ENCODE measurements around the gene PF4V1.
A peak's percentile ranks its signal among the peaks of the same experiment; 100 is the strongest.

Gene PF4V1

GRCh38 chr4:73847526-73848182 is 5.4 kb upstream of the PF4V1 start:
- Histone ChIP-seq H3K27ac (ENCODE audit: low read depth, low read length) (no peak overlapping the region), H3K4me1 (ENCODE audit: control insufficient read depth, insufficient read depth, low read length) (no peaks in the 10 kb centered on the region), H3K9ac (ENCODE audit: low read length) (no peak overlapping the region), H3K9me3 (ENCODE audit: control insufficient read depth, insufficient read depth, low read depth, low read length) (no peaks in the 10 kb centered on the region), H3K4me3 (ENCODE audit: low read depth, low read length) (no peak overlapping the region), H3K36me3 (ENCODE audit: control insufficient read depth, insufficient read depth, low read length) (no peaks in the 10 kb centered on the region), H3K27me3 (ENCODE audit: control insufficient read depth, insufficient read depth, low read length) (peaks cover 7% of the 10 kb centered on the region)

DNA sequence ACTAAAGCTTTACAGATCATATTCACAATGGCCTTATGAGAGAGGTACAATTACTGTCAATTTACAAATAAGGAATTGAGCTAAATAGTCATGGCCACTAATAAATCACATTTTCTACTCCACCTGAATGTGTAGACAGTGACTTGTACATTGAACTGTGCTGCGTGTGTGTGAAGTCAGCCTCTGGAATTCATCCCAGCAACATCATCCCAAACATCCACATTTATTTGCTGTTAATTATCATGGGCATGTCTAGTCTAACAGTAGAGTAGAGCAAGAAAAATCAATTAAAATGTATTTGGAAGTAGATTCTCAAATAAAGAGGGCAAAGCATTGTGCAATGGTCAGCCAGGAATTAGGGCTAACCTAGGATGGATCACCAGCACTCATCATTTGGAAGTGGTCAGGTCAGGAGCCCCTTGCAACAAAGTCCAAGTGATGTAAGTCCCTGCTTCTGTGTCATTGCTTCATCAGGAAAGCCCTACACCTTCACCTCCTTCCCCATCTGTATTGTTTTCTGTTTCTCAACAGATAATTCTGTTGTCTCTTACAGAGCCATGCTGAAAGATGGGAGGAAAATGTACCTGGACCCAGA is 4.8 kb upstream of the PF4V1 start:
- no peaks in the 10 kb centered on the region for H3K9me3 ChIP-seq (ENCODE audit: control insufficient read depth, insufficient read depth, low read depth, low read length)
- H3K27ac ChIP-seq (ENCODE audit: low read depth, low read length): no peak overlapping the region

DNA sequence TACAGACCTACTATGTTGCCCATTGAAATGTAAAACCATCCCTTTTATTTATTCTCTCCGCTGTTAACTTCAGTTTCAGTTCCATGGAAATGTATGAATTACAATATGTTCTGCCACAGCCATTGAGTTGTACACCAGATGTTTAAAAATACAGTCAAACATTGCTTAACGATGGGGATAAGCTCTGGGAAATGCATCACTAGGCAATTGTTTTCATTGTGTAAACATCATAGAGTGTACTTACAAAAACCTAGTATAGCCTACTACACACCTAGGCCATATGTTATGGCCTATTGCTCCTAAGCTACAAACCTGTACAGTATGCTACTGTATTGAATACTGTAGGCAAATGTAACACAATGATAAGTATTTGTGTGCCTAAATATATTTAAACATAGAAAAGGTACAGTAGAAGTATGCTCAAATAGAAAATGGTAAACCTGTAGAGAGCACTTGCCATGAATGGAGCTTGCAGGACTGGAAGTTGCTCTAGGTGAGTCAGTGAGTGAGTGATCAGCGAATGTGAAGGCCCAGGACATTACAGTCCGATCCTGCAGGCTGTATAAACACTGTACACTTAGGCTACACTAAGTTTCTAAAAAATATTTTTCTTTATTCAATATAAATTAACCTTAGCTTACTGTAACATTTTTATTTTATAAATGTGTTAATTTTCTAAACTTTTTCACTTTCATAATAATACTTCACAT is 2.7 kb upstream of the PF4V1 start:
- peaks cover 24% of the 10 kb centered on the region for H3K27me3 ChIP-seq (ENCODE audit: control insufficient read depth, insufficient read depth, low read length)
- H3K9me3 ChIP-seq (ENCODE audit: control insufficient read depth, insufficient read depth, low read depth, low read length): no peaks in the 10 kb centered on the region
- H3K36me3 ChIP-seq (ENCODE audit: control insufficient read depth, insufficient read depth, low read length): no peaks in the 10 kb centered on the region
- H3K4me1 ChIP-seq (ENCODE audit: control insufficient read depth, insufficient read depth, low read length): peaks cover 6% of the 10 kb centered on the region; the same call in 1 of the 2 replicates
- no peak overlapping the region for H3K9ac ChIP-seq (ENCODE audit: low read length)
- H3K4me3 ChIP-seq (ENCODE audit: low read depth, low read length): no peak overlapping the region
- H3K27ac ChIP-seq (ENCODE audit: low read depth, low read length): no peak overlapping the region

More for the DNA sequence above, 4.8 kb upstream of the PF4V1 start:
- Histone ChIP-seq H3K9ac (ENCODE audit: low read length) (no peak overlapping the region), H3K36me3 (ENCODE audit: control insufficient read depth, insufficient read depth, low read length) (no peaks in the 10 kb centered on the region), H3K4me3 (ENCODE audit: low read depth, low read length) (no peak overlapping the region), H3K4me1 (ENCODE audit: control insufficient read depth, insufficient read depth, low read length) (peaks cover 6% of the 10 kb centered on the region; the same call in 1 of the 2 replicates), H3K27me3 (ENCODE audit: control insufficient read depth, insufficient read depth, low read length) (peaks cover 14% of the 10 kb centered on the region)

DNA sequence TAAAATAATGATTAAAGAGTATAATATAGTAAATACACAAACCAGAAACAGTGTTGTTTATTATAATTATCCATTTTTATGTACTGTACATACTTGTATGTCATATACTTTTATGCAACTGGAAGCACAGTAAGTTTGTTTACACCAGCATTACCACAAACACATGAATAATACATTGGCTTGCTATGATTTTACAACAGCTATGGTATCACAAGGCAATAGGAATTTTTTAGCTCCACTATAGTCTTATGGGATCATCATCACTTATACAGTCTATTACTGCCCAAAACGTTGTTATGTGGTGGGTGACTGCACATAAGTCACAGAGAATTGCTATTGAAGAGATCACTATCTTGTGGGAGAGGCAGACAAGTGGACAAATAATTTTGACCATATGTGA is 1.8 kb upstream of the PF4V1 start:
- H3K9ac ChIP-seq (ENCODE audit: low read length): no peak overlapping the region
- no peaks in the 10 kb centered on the region for H3K36me3 ChIP-seq (ENCODE audit: control insufficient read depth, insufficient read depth, low read length)
- H3K4me3 ChIP-seq (ENCODE audit: low read depth, low read length): no peak overlapping the region
- peaks cover 6% of the 10 kb centered on the region; the same call in 1 of the 2 replicates for H3K4me1 ChIP-seq (ENCODE audit: control insufficient read depth, insufficient read depth, low read length)
- H3K27me3 ChIP-seq (ENCODE audit: control insufficient read depth, insufficient read depth, low read length): peaks cover 24% of the 10 kb centered on the region
- H3K27ac ChIP-seq (ENCODE audit: low read depth, low read length): no peak overlapping the region
- no peaks in the 10 kb centered on the region for H3K9me3 ChIP-seq (ENCODE audit: control insufficient read depth, insufficient read depth, low read depth, low read length)

DNA sequence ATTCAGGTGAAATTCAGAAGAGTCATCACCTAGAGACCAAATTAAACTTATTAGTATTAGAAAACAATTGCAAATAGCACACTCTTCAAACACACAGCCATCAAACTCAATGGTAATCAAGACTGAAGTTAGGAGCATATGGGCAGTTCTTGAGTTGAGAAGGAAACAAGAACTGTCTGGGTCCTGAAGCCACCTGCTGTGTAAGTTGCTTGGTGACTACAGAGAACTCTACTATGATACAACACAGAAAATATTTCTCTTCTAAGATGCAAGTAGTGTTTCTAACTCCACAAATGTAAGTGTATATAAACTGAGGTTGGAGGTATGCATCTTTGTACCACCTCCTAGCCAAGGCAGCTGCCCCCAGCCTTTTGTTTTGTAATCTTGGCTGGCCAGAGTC is 325 bp upstream of the PF4V1 start:
- Histone ChIP-seq H3K27ac (ENCODE audit: low read depth, low read length) (no peak overlapping the region), H3K36me3 (ENCODE audit: control insufficient read depth, insufficient read depth, low read length) (no peaks in the 10 kb centered on the region), H3K9me3 (ENCODE audit: control insufficient read depth, insufficient read depth, low read depth, low read length) (no peaks in the 10 kb centered on the region), H3K9ac (ENCODE audit: low read length) (no peak overlapping the region), H3K27me3 (ENCODE audit: control insufficient read depth, insufficient read depth, low read length) (peaks cover 24% of the 10 kb centered on the region), H3K4me1 (ENCODE audit: control insufficient read depth, insufficient read depth, low read length) (peaks cover 6% of the 10 kb centered on the region; the same call in 1 of the 2 replicates), H3K4me3 (ENCODE audit: low read depth, low read length) (peak overlapping the region; percentile 53)

- Histone ChIP-seq H3K9ac (ENCODE audit: low read length) (peak overlapping the region; percentile 7), H3K27ac (ENCODE audit: low read depth, low read length) (no peak overlapping the region), H3K9me3 (ENCODE audit: control insufficient read depth, insufficient read depth, low read depth, low read length) (no peaks in the 10 kb centered on the region), H3K4me3 (ENCODE audit: low read depth, low read length) (peak overlapping the region; percentile 53), H3K27me3 (ENCODE audit: control insufficient read depth, insufficient read depth, low read length) (peaks cover 24% of the 10 kb centered on the region), H3K4me1 (ENCODE audit: control insufficient read depth, insufficient read depth, low read length) (peaks cover 6% of the 10 kb centered on the region; the same call in 1 of the 2 replicates), H3K36me3 (ENCODE audit: control insufficient read depth, insufficient read depth, low read length) (no peaks in the 10 kb centered on the region)
These were observed 800 bp downstream of the PF4V1 start for GRCh38 chr4:73853718-73854473.

- H3K4me1 ChIP-seq (ENCODE audit: control insufficient read depth, insufficient read depth, low read length): peaks cover 6% of the 10 kb centered on the region; the same call in 1 of the 2 replicates
- H3K9ac ChIP-seq (ENCODE audit: low read length): no peak overlapping the region
- H3K4me3 ChIP-seq (ENCODE audit: low read depth, low read length): no peak overlapping the region
- no peaks in the 10 kb centered on the region for H3K9me3 ChIP-seq (ENCODE audit: control insufficient read depth, insufficient read depth, low read depth, low read length)
- peaks cover 24% of the 10 kb centered on the region for H3K27me3 ChIP-seq (ENCODE audit: control insufficient read depth, insufficient read depth, low read length)
- no peak overlapping the region for H3K27ac ChIP-seq (ENCODE audit: low read depth, low read length)
- no peaks in the 10 kb centered on the region for H3K36me3 ChIP-seq (ENCODE audit: control insufficient read depth, insufficient read depth, low read length)
These were observed 2.3 kb downstream of the PF4V1 start for GRCh38 chr4:73855406-73855805.

GRCh38 chr4:73856518-73856917 is 3.4 kb downstream of the PF4V1 start:
- Histone ChIP-seq H3K4me1 (ENCODE audit: control insufficient read depth, insufficient read depth, low read length) (peaks cover 6% of the 10 kb centered on the region; the same call in 1 of the 2 replicates), H3K4me3 (ENCODE audit: low read depth, low read length) (no peak overlapping the region), H3K9me3 (ENCODE audit: control insufficient read depth, insufficient read depth, low read depth, low read length) (no peaks in the 10 kb centered on the region), H3K27ac (ENCODE audit: low read depth, low read length) (no peak overlapping the region), H3K36me3 (ENCODE audit: control insufficient read depth, insufficient read depth, low read length) (no peaks in the 10 kb centered on the region), H3K9ac (ENCODE audit: low read length) (no peak overlapping the region), H3K27me3 (ENCODE audit: control insufficient read depth, insufficient read depth, low read length) (peaks cover 24% of the 10 kb centered on the region)

GRCh38 chr4:73859614-73860088 is 6.6 kb downstream of the PF4V1 start:
- Histone ChIP-seq H3K36me3 (ENCODE audit: control insufficient read depth, insufficient read depth, low read length) (no peaks in the 10 kb centered on the region), H3K27me3 (ENCODE audit: control insufficient read depth, insufficient read depth, low read length) (0 out of 2 replicates have a peak, but pooled peaks cover under 1% of the 10 kb centered on the region), H3K4me1 (ENCODE audit: control insufficient read depth, insufficient read depth, low read length) (no peaks in the 10 kb centered on the region), H3K9me3 (ENCODE audit: control insufficient read depth, insufficient read depth, low read depth, low read length) (no peaks in the 10 kb centered on the region), H3K4me3 (ENCODE audit: low read depth, low read length) (no peak overlapping the region), H3K9ac (ENCODE audit: low read length) (no peak overlapping the region), H3K27ac (ENCODE audit: low read depth, low read length) (no peak overlapping the region)

DNA sequence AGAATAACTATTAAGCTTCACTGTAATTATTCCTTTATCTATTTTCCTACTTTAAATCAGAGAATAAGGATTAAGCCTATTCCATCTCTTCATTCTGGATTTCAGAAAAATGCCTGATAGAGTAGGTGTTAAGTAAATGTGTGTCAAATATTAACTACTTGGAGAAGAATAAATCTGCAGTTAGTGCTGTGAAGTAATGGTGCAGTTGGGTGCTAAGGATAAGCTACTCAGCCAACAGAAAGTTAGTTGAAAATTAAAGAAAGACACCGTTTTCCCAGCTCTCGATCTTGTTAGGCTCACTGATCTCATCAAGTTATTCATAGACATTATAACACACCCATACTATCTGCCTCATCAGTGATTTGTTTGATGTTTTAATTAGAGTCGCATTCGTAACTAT is 7.1 kb downstream of the PF4V1 start:
- Histone ChIP-seq H3K4me1 (ENCODE audit: control insufficient read depth, insufficient read depth, low read length) (no peaks in the 10 kb centered on the region), H3K9me3 (ENCODE audit: control insufficient read depth, insufficient read depth, low read depth, low read length) (no peaks in the 10 kb centered on the region), H3K36me3 (ENCODE audit: control insufficient read depth, insufficient read depth, low read length) (no peaks in the 10 kb centered on the region), H3K9ac (ENCODE audit: low read length) (no peak overlapping the region), H3K4me3 (ENCODE audit: low read depth, low read length) (no peak overlapping the region), H3K27ac (ENCODE audit: low read depth, low read length) (no peak overlapping the region), H3K27me3 (ENCODE audit: control insufficient read depth, insufficient read depth, low read length) (no peaks in the 10 kb centered on the region)
